GM12878 (cell line): ENCODE measurements around the gene FGF19. TPM values are rescaled to one million over a fixed set of nuclear protein-coding genes. Genes with fewer than 3 reads are reported as not detected.

Experiments
- ATAC-seq: fragments of 200-7000 bp; cut with Tn5 transposase; 3 replicates; pipeline ENCODE4 v1.9.1; 2020; ENCODE audit warnings: mild to moderate bottlenecking, moderate library complexity
- BruUV-seq: library from RNA; stranded (reverse); fragments of 400-500 nt; replicated peaks from 2 replicates; lab custom pipeline; 2021; lab: Mats Ljungman, UMichigan
- CTCF ChIA-PET: fragments of 300-600 bp; sonication (Branson Sonifier 250); formaldehyde crosslinking; extraction: SDS; loops from one replicate; lab custom pipeline; 2021; ENCODE audit warnings: inconsistent platforms; lab: Yijun Ruan, JAX
- POLR2A ChIA-PET: fragments of 350-600 bp; formaldehyde crosslinking; extraction: SDS; loops from one replicate; lab custom pipeline; 2021; ENCODE audit warnings: inconsistent platforms; lab: Charles Lee
- RAD21 ChIA-PET: fragments of 300-600 bp; sonication (Branson Sonifier 250); formaldehyde crosslinking; loops from one replicate; lab custom pipeline; 2023; ENCODE audit warnings: antibody characterized with exemption; ENCODE audit not compliant: unreplicated experiment; lab: Charles Lee
- SMC1A ChIA-PET: fragments of 300-600 bp; sonication (Branson Sonifier 250); formaldehyde crosslinking; loops from one replicate; lab custom pipeline; 2023; ENCODE audit not compliant: unreplicated experiment, uncharacterized antibody; lab: Charles Lee
- DNase-seq: peaks from one replicate; pipeline ENCODE4 v3.0.0-alpha.2; 2011; ENCODE audit warnings: low read depth, low spot score
- FAIRE-seq: peaks from 3 replicates; lab custom pipeline; 2011; peaks lifted over from hg19 to GRCh38; lab: Jason Lieb, UNC
- H2AFZ ChIP-seq: 2 replicates; pipeline ENCODE4 v1.6.0; 2011; ENCODE audit warnings: low read depth, low read length, control low read depth; ENCODE audit not compliant: control insufficient read depth
- H3K27ac ChIP-seq: 2 replicates; pipeline ENCODE4 v1.5.1; 2011; ENCODE audit warnings: control low read depth; ENCODE audit not compliant: control insufficient read depth, insufficient read depth
- H3K27me3 ChIP-seq, 2 experiments: replicated peaks in 1 of 2; 2 replicates each; pipeline versions ENCODE4 v1.6.0 to v1.6.1; 2011; ENCODE audit warnings: low read length in 1 of 2; ENCODE audit not compliant: control insufficient read depth in 2 of 2, insufficient read depth in 2 of 2
- H3K36me3 ChIP-seq, 2 experiments: 2 replicates each; pipeline ENCODE4 v1.5.1; 2011; ENCODE audit warnings: low read length in 1 of 2; ENCODE audit not compliant: control insufficient read depth in 2 of 2, insufficient read depth in 2 of 2
- H3K4me1 ChIP-seq: 2 replicates; pipeline ENCODE4 v1.6.1; 2011; ENCODE audit warnings: mild to moderate bottlenecking, low read length, moderate library complexity, mixed read lengths; ENCODE audit not compliant: control insufficient read depth, insufficient read depth
- H3K4me2 ChIP-seq: 2 replicates; pipeline ENCODE4 v1.6.0; 2011; ENCODE audit warnings: control low read depth; ENCODE audit not compliant: control insufficient read depth, insufficient read depth
- H3K4me3 ChIP-seq: fragments of 200-600 bp; sonication (generic); 2 replicates; pipeline ENCODE4 v1.5.1; 2016
- H3K79me2 ChIP-seq: 2 replicates; pipeline ENCODE4 v1.6.0; 2011; ENCODE audit warnings: low read length; ENCODE audit not compliant: control insufficient read depth, insufficient read depth
- H3K9ac ChIP-seq: 2 replicates; pipeline ENCODE4 v1.8.0; 2011; ENCODE audit warnings: low read length, control low read depth, mixed read lengths; ENCODE audit not compliant: control insufficient read depth, insufficient read depth
- H3K9me3 ChIP-seq: replicated peaks from 3 replicates; pipeline ENCODE4 v1.5.1; 2011; ENCODE audit warnings: mild to moderate bottlenecking, low read length; ENCODE audit not compliant: control insufficient read depth, insufficient read depth
- H4K20me1 ChIP-seq: 2 replicates; pipeline ENCODE4 v1.6.0; 2011; ENCODE audit not compliant: control insufficient read depth, insufficient read depth
- BCL11A ChIP-seq: IDR thresholded peaks from 2 replicates; pipeline ENCODE4 v1.6.1; 2011; ENCODE audit warnings: low read depth, low read length
- CHD1 ChIP-seq: IDR thresholded peaks from 2 replicates; pipeline ENCODE4 v1.6.1; 2012; ENCODE audit warnings: low read depth, low read length, improper control_type of control experiment
- CHD4 ChIP-seq: fragments of 200-600 bp; sonication (generic); IDR thresholded peaks from 2 replicates; pipeline ENCODE4 v1.6.1; 2016; ENCODE audit warnings: mild to moderate bottlenecking
- EZH2 ChIP-seq: IDR thresholded peaks from 2 replicates; pipeline ENCODE4 v1.6.1; 2012; ENCODE audit warnings: low read depth, mild to moderate bottlenecking, control low read depth, inconsistent platforms, low read length, borderline replicate concordance; ENCODE audit not compliant: control insufficient read depth
- IKZF1 ChIP-seq: fragments of 450-650 bp; conservative IDR thresholded peaks from 2 replicates; pipeline ENCODE4 v1.6.1; 2017; ENCODE audit warnings: antibody characterized with exemption, mild to moderate bottlenecking
- IRF4 ChIP-seq: IDR thresholded peaks from 2 replicates; pipeline ENCODE4 v1.6.1; 2011; ENCODE audit warnings: low read depth, low read length
- JUNB ChIP-seq: IDR thresholded peaks from 2 replicates; pipeline ENCODE4 v1.6.1; 2016; ENCODE audit warnings: antibody characterized with exemption, mild to moderate bottlenecking
- KDM1A ChIP-seq: fragments of 200-600 bp; sonication (generic); IDR thresholded peaks from 2 replicates; pipeline ENCODE4 v1.6.1; 2016; ENCODE audit warnings: borderline replicate concordance
- MTA2 ChIP-seq: fragments of 450-650 bp; IDR thresholded peaks from 2 replicates; pipeline ENCODE4 v1.6.1; 2016; ENCODE audit warnings: low read depth, mild to moderate bottlenecking, moderate library complexity
- MTA3 ChIP-seq: IDR thresholded peaks from 2 replicates; pipeline ENCODE4 v1.6.1; 2012; ENCODE audit warnings: low read length, inconsistent platforms, borderline replicate concordance
- POLR2AphosphoS2 ChIP-seq: IDR thresholded peaks from 2 replicates; pipeline ENCODE4 v1.6.1; 2011; ENCODE audit warnings: low read depth, mild to moderate bottlenecking, low read length, improper control_type of control experiment, moderate library complexity
- RBBP5 ChIP-seq: fragments of 200-600 bp; sonication (generic); conservative IDR thresholded peaks from 2 replicates; pipeline ENCODE4 v1.6.1; 2016
- TBL1XR1 ChIP-seq: IDR thresholded peaks from 2 replicates; pipeline ENCODE4 v1.6.1; 2012; ENCODE audit warnings: low read depth, low read length, improper control_type of control experiment
- TCF3 ChIP-seq: IDR thresholded peaks from 2 replicates; pipeline ENCODE4 v1.6.1; 2012; ENCODE audit warnings: low read depth, mild to moderate bottlenecking, low read length, borderline replicate concordance; ENCODE audit not compliant: insufficient read depth
- WRNIP1 ChIP-seq: IDR thresholded peaks from 2 replicates; pipeline ENCODE4 v1.6.1; 2011; ENCODE audit warnings: low read depth, low read length, improper control_type of control experiment, borderline replicate concordance
- ZSCAN29 ChIP-seq: fragments of 450-650 bp; IDR thresholded peaks from 2 replicates; pipeline ENCODE4 v1.6.1; 2017; ENCODE audit warnings: mild to moderate bottlenecking, moderate library complexity
- WGBS: methylation state at CpG from one replicate; pipeline ENCODE4 v1.1.6; 2016; ENCODE audit warnings: low lambda C conversion rate; ENCODE audit not compliant: insufficient replicate concordance, insufficient coverage; ENCODE audit errors: missing lambda C conversion rate; 5-methylcytosine and 5-hydroxymethylcytosine counted together
- in situ Hi-C: fragments of 300-500 bp; cut with MboI; formaldehyde crosslinking; loops from 9 replicates; pipeline ENCODE4 v1.14.3; 2018; ENCODE audit warnings: mixed read lengths
- intact Hi-C: fragments of 100-400 bp; cut with micrococcal nuclease; formaldehyde crosslinking; loops from one replicate; pipeline ENCODE4 v1.14.2; 2022; ENCODE audit not compliant: unreplicated experiment
- polyA plus RNA-seq, 11 experiments: library from polyadenylated mRNA; depleted of rRNA in 4 of 11; unstranded in 6 of 11; stranded (reverse) in 5 of 11; fragments of >200 nt; fragmentation: Nextera tagmentation in 4 of 11; fragmentation: Illumina TruSeq in 1 of 11; extraction: Ambion mirVana in 4 of 11; extraction: Trizol in 1 of 11; gene quantifications; 1 replicate in 1 of 11; 2 replicates in 10 of 11; pipeline versions ENCODE4 v1.2.1 to v1.2.3, GENCODE V29; 2011 to 2016; ENCODE audit warnings: inconsistent platforms in 2 of 11, missing spikeins in 2 of 11, low read depth in 1 of 11
- total RNA-seq, 4 experiments: library from RNA; depleted of rRNA in 3 of 4; stranded (reverse); fragments of >200 nt in 3 of 4; fragmentation: Illumina TruSeq in 1 of 4; extraction: Trizol in 1 of 4; gene quantifications; 2 replicates each; pipeline versions ENCODE4 v1.2.1 to v1.2.3, GENCODE V29; 2013 to 2021
- TF ChIP-seq, protein P1 (sequence below): IDR thresholded peaks from 2 replicates; pipeline ENCODE4 v1.6.1; 2012; ENCODE audit warnings: low read depth, low read length, improper control_type of control experiment
- TF ChIP-seq, protein P2 (sequence below): fragments of 450-650 bp; IDR thresholded peaks from 2 replicates; pipeline ENCODE4 v1.6.1; 2017; ENCODE audit warnings: mild to moderate bottlenecking, moderate library complexity

FGF19 gene
- total and polyA plus RNA-seq, 10 of the 15 experiments (the other 5 are each of a cell fraction or from before 2014, with no cell fraction given): 0.08 TPM; not detected in 9

DNA sequence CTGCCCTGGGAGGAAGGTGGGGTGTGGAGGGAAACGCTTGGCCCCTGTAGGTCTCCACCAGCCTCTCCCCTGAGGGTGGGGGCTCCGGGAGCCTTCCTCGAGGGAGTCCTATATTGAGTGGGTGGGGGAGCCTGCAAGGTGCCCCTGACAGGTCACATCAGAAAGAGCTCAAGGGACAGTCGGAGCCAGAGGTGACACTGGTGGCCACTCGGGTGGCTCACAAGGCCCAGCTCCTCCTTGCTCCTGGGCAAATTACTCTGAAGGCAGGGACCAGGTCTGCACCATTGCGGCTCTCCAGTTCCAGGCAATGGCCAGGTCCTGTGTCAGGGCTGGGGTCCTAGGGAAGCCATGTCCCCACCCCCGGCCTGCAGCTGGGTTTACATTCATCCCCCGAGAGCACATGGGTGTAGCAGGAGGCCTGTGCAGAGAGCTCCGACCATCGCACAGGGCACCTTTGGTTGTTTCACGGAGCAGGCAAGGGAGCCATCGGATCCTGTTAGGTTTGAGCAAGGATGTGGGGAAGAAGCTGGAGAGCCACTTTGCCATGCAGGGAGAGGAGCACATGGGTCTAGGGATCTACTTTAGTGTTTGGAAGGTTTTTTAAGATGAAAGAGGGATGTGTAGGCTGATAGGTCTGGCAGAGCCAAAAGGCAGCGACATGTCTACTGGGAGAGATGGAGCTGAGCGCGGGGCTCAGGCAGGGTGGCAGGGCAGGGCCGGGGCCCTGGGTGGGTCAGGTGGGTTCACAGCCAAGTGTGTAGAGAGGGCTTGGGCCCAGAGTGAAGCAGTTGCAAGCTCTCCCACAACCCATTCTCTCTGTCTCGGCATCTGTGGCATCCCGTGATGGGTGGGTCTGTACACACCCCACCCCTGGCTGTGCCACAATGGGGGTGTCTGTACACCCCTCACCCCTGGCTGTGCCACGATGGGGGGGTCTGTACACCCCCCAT, 48.1 kb downstream of the FGF19 start:
- Histone ChIP-seq H3K4me2 (no peak overlapping the region), H3K4me3 (no peak overlapping the region), H3K27ac (no peak overlapping the region), H2AFZ (no peak overlapping the region), H3K27me3 (no peaks in the 10 kb centered on the region), H3K9me3 (no peaks in the 10 kb centered on the region; the same call in 2 of the 3 replicates), H3K4me1 (no peaks in the 10 kb centered on the region), H3K36me3 (no peaks in the 10 kb centered on the region)
- WGBS: 69% methylated on average over 19 of the region's 19 CpGs
- no TSS peak for BruUV-seq
- ChIA-PET CTCF (no interaction called here), POLR2A (no interaction called here), RAD21 (no interaction called here)
- FAIRE-seq (no peak), ATAC-seq (no peak), DNase-seq (no peak)
- intact Hi-C loops: no loop called here
- TF ChIP-seq CHD4 (no peak), TCF3 (no peak), IKZF1 (no peak), WRNIP1 (no peak), ZSCAN29 (no peak), MTA3 (no peak), EZH2 (no peak), POLR2AphosphoS2 (no peak), JUNB (no peak), BCL11A (no peak), CHD1 (no peak), MTA2 (no peak), TBL1XR1 (no peak), IRF4 (no peak), RBBP5 (no peak), KDM1A (no peak)
- TF ChIP-seq, protein P1, sequence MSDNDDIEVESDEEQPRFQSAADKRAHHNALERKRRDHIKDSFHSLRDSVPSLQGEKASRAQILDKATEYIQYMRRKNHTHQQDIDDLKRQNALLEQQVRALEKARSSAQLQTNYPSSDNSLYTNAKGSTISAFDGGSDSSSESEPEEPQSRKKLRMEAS: no peak
- TF ChIP-seq, protein P2, sequence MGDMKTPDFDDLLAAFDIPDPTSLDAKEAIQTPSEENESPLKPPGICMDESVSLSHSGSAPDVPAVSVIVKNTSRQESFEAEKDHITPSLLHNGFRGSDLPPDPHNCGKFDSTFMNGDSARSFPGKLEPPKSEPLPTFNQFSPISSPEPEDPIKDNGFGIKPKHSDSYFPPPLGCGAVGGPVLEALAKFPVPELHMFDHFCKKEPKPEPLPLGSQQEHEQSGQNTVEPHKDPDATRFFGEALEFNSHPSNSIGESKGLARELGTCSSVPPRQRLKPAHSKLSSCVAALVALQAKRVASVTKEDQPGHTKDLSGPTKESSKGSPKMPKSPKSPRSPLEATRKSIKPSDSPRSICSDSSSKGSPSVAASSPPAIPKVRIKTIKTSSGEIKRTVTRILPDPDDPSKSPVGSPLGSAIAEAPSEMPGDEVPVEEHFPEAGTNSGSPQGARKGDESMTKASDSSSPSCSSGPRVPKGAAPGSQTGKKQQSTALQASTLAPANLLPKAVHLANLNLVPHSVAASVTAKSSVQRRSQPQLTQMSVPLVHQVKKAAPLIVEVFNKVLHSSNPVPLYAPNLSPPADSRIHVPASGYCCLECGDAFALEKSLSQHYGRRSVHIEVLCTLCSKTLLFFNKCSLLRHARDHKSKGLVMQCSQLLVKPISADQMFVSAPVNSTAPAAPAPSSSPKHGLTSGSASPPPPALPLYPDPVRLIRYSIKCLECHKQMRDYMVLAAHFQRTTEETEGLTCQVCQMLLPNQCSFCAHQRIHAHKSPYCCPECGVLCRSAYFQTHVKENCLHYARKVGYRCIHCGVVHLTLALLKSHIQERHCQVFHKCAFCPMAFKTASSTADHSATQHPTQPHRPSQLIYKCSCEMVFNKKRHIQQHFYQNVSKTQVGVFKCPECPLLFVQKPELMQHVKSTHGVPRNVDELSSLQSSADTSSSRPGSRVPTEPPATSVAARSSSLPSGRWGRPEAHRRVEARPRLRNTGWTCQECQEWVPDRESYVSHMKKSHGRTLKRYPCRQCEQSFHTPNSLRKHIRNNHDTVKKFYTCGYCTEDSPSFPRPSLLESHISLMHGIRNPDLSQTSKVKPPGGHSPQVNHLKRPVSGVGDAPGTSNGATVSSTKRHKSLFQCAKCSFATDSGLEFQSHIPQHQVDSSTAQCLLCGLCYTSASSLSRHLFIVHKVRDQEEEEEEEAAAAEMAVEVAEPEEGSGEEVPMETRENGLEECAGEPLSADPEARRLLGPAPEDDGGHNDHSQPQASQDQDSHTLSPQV: no peak
- TF ChIP-seq, all 136 proteins: peak for 0
- Histone ChIP-seq H4K20me1 (no peaks in the 10 kb centered on the region), H3K9ac (no peak overlapping the region), H3K79me2 (no peaks in the 10 kb centered on the region)
- in situ Hi-C loops: no loop called here
- SMC1A ChIA-PET: no interaction called here
